HEK293T (cell line): Measurements from ENCODE around the gene CCL22.

ENCODE experiments used
- BHLHE40 ChIP-seq: fragments of 450-650 bp; IDR thresholded peaks from 2 replicates; pipeline ENCODE4 v1.6.1; 2016; ENCODE audit warnings: mild to moderate bottlenecking, moderate library complexity, borderline replicate concordance
- SP1 ChIP-seq: fragments of 450-650 bp; IDR thresholded peaks from 2 replicates; pipeline ENCODE4 v1.6.1; 2017
- SUZ12 ChIP-seq: fragments of 450-650 bp; IDR thresholded peaks from 2 replicates; pipeline ENCODE4 v1.6.1; 2016; ENCODE audit warnings: mild to moderate bottlenecking

DNA sequence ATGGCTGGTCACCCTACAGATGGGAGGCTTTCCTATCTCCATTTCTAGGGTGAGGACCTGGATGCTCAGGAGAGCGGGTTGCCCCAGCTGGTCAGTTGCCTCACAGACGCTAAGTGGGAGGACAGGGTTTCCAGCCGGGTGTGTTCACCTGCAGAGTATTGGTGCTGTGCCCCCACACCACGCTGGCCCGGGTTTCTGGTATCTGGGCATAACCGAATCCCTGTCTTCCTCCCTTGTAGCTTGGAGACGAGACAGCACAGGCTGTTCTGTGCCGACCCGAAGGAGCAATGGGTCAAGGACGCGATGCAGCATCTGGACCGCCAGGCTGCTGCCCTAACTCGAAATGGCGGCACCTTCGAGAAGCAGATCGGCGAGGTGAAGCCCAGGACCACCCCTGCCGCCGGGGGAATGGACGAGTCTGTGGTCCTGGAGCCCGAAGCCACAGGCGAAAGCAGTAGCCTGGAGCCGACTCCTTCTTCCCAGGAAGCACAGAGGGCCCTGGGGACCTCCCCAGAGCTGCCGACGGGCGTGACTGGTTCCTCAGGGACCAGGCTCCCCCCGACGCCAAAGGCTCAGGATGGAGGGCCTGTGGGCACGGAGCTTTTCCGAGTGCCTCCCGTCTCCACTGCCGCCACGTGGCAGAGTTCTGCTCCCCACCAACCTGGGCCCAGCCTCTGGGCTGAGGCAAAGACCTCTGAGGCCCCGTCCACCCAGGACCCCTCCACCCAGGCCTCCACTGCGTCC lies 23.4 kb downstream of the CCL22 start:
- TF ChIP-seq SP1 (no peak), BHLHE40 (no peak), SUZ12 (no peak)
